Karpas-422 (cell line): Measurements from ENCODE around the gene SKAP1. TPM values are rescaled to one million over a fixed set of nuclear protein-coding genes. Genes with fewer than 3 reads are reported as not detected.

Source experiments
- DNase-seq: peaks from one replicate; pipeline ENCODE4 v3.0.0-alpha.2; 2015
- H2AFZ ChIP-seq: fragments of 200-600 bp; sonication (generic); 2 replicates; pipeline ENCODE4 v1.6.1; 2014; ENCODE audit warnings: antibody characterized with exemption, low read length, mixed read lengths
- H3K27ac ChIP-seq: fragments of 200-600 bp; sonication (generic); 2 replicates; pipeline ENCODE4 v1.5.1; 2014; ENCODE audit warnings: mild to moderate bottlenecking, low read length, moderate library complexity
- H3K27me3 ChIP-seq: fragments of 200-600 bp; sonication (generic); 2 replicates; pipeline ENCODE4 v1.6.1; 2014; ENCODE audit warnings: low read length, mixed read lengths
- H3K36me3 ChIP-seq: fragments of 200-600 bp; sonication (generic); 2 replicates; pipeline ENCODE4 v1.6.1; 2014; ENCODE audit warnings: low read length, mixed read lengths; ENCODE audit not compliant: insufficient read depth
- H3K4me1 ChIP-seq: fragments of 200-600 bp; sonication (generic); 2 replicates; pipeline ENCODE4 v1.6.1; 2014; ENCODE audit warnings: mild to moderate bottlenecking, low read length, mixed read lengths
- H3K4me2 ChIP-seq: fragments of 200-600 bp; sonication (generic); 2 replicates; pipeline ENCODE4 v1.6.1; 2014; ENCODE audit warnings: low read length, low read depth, mild to moderate bottlenecking; ENCODE audit not compliant: poor library complexity, severe bottlenecking
- H3K4me3 ChIP-seq: fragments of 200-600 bp; sonication (generic); 2 replicates; pipeline ENCODE4 v1.5.1; 2014; ENCODE audit warnings: mild to moderate bottlenecking, antibody characterized with exemption, low read length, mixed read lengths
- H3K79me2 ChIP-seq: fragments of 200-600 bp; sonication (generic); 2 replicates; pipeline ENCODE4 v1.6.1; 2014; ENCODE audit warnings: mild to moderate bottlenecking, low read length, mixed read lengths
- H3K9ac ChIP-seq: fragments of 200-600 bp; sonication (generic); 2 replicates; pipeline ENCODE4 v1.6.0; 2014; ENCODE audit warnings: low read length
- H3K9me2 ChIP-seq: fragments of 200-600 bp; sonication (generic), shearing (Covaris generic); replicated peaks from 2 replicates; pipeline ENCODE4 v1.6.0; 2014; ENCODE audit warnings: mild to moderate bottlenecking, low read length, moderate library complexity; ENCODE audit not compliant: insufficient read depth
- H3K9me3 ChIP-seq: fragments of 300-700, 200-600 bp; sonication (generic); 2 replicates; pipeline ENCODE4 v1.6.1; 2014; ENCODE audit warnings: low read length, mixed read lengths
- H4K20me1 ChIP-seq: fragments of 200-600 bp; sonication (generic); 2 replicates; pipeline ENCODE4 v1.6.1; 2014; ENCODE audit warnings: mild to moderate bottlenecking, antibody characterized with exemption, low read length, low read depth; ENCODE audit not compliant: insufficient read depth
- total RNA-seq: library from RNA; depleted of rRNA; stranded (reverse); fragments of >200 nt; shearing (Covaris generic); gene quantifications from 2 replicates; pipeline ENCODE4 v1.2.3, GENCODE V29; 2014; ENCODE audit warnings: low replicate concordance

SKAP1 gene
- total RNA-seq, 1 experiment from 2014 or later, result 1.2 TPM

GRCh38 chr17:48174833-48175523 lies 255.0 kb downstream of the SKAP1 start:
- no peak for DNase-seq
- no peaks in the 10 kb centered on the region for H3K4me1 ChIP-seq
- no peak overlapping the region for H3K4me2 ChIP-seq
- H4K20me1 ChIP-seq, result no peaks in the 10 kb centered on the region
- H3K9ac ChIP-seq, result no peak overlapping the region
- no peaks in the 10 kb centered on the region for H3K9me2 ChIP-seq
- H3K27ac ChIP-seq, result no peak overlapping the region
- H3K79me2 ChIP-seq, result no peaks in the 10 kb centered on the region
- H3K36me3 ChIP-seq, result no peaks in the 10 kb centered on the region
- H3K27me3 ChIP-seq, result no peaks in the 10 kb centered on the region
- H3K9me3 ChIP-seq, result no peaks in the 10 kb centered on the region
- no peak overlapping the region for H3K4me3 ChIP-seq
- H2AFZ ChIP-seq, result no peak overlapping the region

- no peaks in the 10 kb centered on the region for H3K27me3 ChIP-seq
- no peak for DNase-seq
- H4K20me1 ChIP-seq, result no peaks in the 10 kb centered on the region
- H3K79me2 ChIP-seq, result no peaks in the 10 kb centered on the region
- no peaks in the 10 kb centered on the region for H3K9me3 ChIP-seq
- no peak overlapping the region for H2AFZ ChIP-seq
- no peak overlapping the region for H3K4me3 ChIP-seq
- H3K9ac ChIP-seq, result no peak overlapping the region
- H3K4me2 ChIP-seq, result no peak overlapping the region
- H3K4me1 ChIP-seq, result no peaks in the 10 kb centered on the region
- H3K9me2 ChIP-seq, result no peaks in the 10 kb centered on the region
- H3K27ac ChIP-seq, result no peak overlapping the region
- no peaks in the 10 kb centered on the region for H3K36me3 ChIP-seq
Measured at GRCh38 chr17:48173191-48173984, 256.6 kb downstream of the SKAP1 start.

- H4K20me1 ChIP-seq, result no peaks in the 10 kb centered on the region
- no peak overlapping the region for H2AFZ ChIP-seq
- H3K79me2 ChIP-seq, result no peaks in the 10 kb centered on the region
- H3K4me3 ChIP-seq, result no peak overlapping the region
- H3K9ac ChIP-seq, result no peak overlapping the region
- DNase-seq, result no peak
- H3K4me1 ChIP-seq, result no peaks in the 10 kb centered on the region
- no peaks in the 10 kb centered on the region for H3K9me2 ChIP-seq
- no peak overlapping the region for H3K27ac ChIP-seq
- H3K4me2 ChIP-seq, result no peak overlapping the region
- H3K9me3 ChIP-seq, result no peaks in the 10 kb centered on the region
- no peaks in the 10 kb centered on the region for H3K36me3 ChIP-seq
- no peaks in the 10 kb centered on the region for H3K27me3 ChIP-seq
Measured at GRCh38 chr17:48169926-48170325, 260.1 kb downstream of the SKAP1 start.

DNA sequence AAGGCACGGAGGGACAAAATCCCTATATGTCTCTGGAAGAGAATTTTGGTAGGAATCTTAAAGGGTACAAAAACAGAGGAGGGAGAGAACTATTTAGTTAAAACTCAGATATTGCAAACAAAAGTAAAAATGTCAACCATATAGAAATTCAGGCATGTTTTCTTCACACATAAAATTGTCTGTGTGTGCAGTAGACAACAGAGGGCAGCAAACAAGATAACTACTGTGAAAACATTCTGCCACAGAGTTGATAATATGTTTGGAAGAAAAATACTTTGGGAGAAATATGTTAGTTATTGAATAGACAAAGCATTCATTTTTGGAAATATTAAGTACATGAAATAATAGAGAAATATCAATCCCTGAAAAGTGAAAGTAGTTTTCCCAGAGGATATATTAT lies 266.2 kb downstream of the SKAP1 start:
- no peak overlapping the region for H3K27ac ChIP-seq
- no peak overlapping the region for H3K9ac ChIP-seq
- no peak for DNase-seq
- no peak overlapping the region for H3K4me3 ChIP-seq
- no peaks in the 10 kb centered on the region for H3K36me3 ChIP-seq
- no peaks in the 10 kb centered on the region for H3K27me3 ChIP-seq
- no peaks in the 10 kb centered on the region for H3K9me2 ChIP-seq
- H3K4me2 ChIP-seq, result no peak overlapping the region
- H3K79me2 ChIP-seq, result no peaks in the 10 kb centered on the region
- no peaks in the 10 kb centered on the region for H3K4me1 ChIP-seq
- no peaks in the 10 kb centered on the region for H4K20me1 ChIP-seq
- no peak overlapping the region for H2AFZ ChIP-seq
- no peaks in the 10 kb centered on the region for H3K9me3 ChIP-seq

- Histone ChIP-seq H3K79me2 (no peaks in the 10 kb centered on the region), H3K4me1 (no peaks in the 10 kb centered on the region), H3K9me2 (no peaks in the 10 kb centered on the region), H3K4me3 (no peak overlapping the region), H3K9me3 (no peaks in the 10 kb centered on the region), H4K20me1 (no peaks in the 10 kb centered on the region), H3K9ac (no peak overlapping the region), H3K36me3 (no peaks in the 10 kb centered on the region), H3K4me2 (no peak overlapping the region), H3K27ac (no peak overlapping the region), H3K27me3 (no peaks in the 10 kb centered on the region), H2AFZ (no peak overlapping the region)
- no peak for DNase-seq
Measured at GRCh38 chr17:48162946-48163506, 267.0 kb downstream of the SKAP1 start.

- Histone ChIP-seq H2AFZ (no peak overlapping the region), H3K9me3 (no peaks in the 10 kb centered on the region), H3K9ac (no peak overlapping the region), H4K20me1 (no peaks in the 10 kb centered on the region), H3K79me2 (no peaks in the 10 kb centered on the region), H3K4me3 (no peak overlapping the region), H3K4me1 (no peaks in the 10 kb centered on the region), H3K27ac (no peak overlapping the region), H3K4me2 (no peak overlapping the region), H3K9me2 (no peaks in the 10 kb centered on the region), H3K27me3 (no peaks in the 10 kb centered on the region), H3K36me3 (no peaks in the 10 kb centered on the region)
- DNase-seq, result no peak
Measured at GRCh38 chr17:48162306-48162934, 267.6 kb downstream of the SKAP1 start.

DNA sequence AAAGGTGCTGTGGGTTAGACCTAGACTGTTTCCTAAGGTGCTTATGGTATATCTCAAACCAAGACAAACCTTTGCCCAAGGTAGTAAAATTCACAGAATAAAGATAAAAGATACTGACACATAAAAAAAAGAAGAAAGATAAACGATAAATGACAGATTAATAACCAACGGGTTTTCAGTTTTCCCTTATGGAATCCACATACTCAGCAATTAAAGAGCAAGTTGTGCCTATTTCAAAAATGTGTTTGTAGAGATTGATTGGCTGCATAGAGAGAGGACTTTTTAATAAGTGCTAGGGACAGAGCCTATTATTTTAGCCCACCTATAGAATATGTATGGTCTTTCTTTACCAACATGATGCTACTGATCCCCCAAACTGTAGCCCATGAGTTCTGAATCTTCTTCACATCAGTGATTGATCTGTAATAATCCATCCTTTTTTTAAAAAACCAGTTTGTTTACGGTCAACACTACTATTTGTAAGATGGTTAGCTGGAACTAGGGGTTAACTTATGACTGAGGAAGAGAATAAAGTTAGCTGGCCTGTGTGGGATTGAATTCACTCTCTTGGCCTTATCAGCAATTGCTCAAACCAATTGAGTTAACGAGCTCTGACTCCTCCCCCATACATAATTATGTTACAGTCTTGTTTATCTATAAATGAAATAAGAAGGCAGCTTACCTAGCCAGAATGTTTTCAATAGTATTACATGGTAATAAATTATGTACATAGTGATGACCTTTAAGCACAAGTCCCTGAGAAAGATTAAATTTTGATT lies 268.7 kb downstream of the SKAP1 start:
- Histone ChIP-seq H2AFZ (no peak overlapping the region), H3K36me3 (no peaks in the 10 kb centered on the region), H3K79me2 (no peaks in the 10 kb centered on the region), H3K4me2 (no peak overlapping the region), H3K9me3 (no peaks in the 10 kb centered on the region), H4K20me1 (no peaks in the 10 kb centered on the region), H3K27ac (no peak overlapping the region), H3K4me1 (no peaks in the 10 kb centered on the region), H3K9me2 (no peaks in the 10 kb centered on the region), H3K9ac (no peak overlapping the region), H3K4me3 (no peak overlapping the region), H3K27me3 (no peaks in the 10 kb centered on the region)
- no peak for DNase-seq
